Thyroid gland (tissue), 4 donors: ENCODE data around the gene CASP14.

Experiments used
- CTCF ChIP-seq, 6 experiments: fragments of 200-600 bp in 3 of 6; fragments of 450-650 bp in 3 of 6; sonication (generic) in 3 of 6; IDR thresholded peaks; one replicate each; pipeline ENCODE4 v1.5.1; 2016 to 2019; ENCODE audit warnings: antibody characterized with exemption in 6 of 6, mild to moderate bottlenecking in 2 of 6, inconsistent platforms in 1 of 6, moderate library complexity in 1 of 6
- POLR2A ChIP-seq, 2 donors: fragments of 450-650 bp; IDR thresholded peaks; one replicate each; pipeline ENCODE4 v1.6.1; 2017; ENCODE audit warnings: antibody characterized with exemption in 2 of 2, mild to moderate bottlenecking in 2 of 2, moderate library complexity in 1 of 2

- TF ChIP-seq POLR2A (IDR thresholded peaks at IDR 0.05) (no peak), CTCF (IDR thresholded peaks at IDR 0.05) (no peak)
These were observed 41.0 kb upstream of the CASP14 start for GRCh38 chr19:15008308-15008707.
